ENCODE measurements around the gene ROMO1.

The ROMO1 gene

GRCh38 chr20:35737865-35738333 is 38.7 kb downstream of the ROMO1 start:
- POLR2A ChIA-PET, result no interaction called here
- CTCF ChIA-PET, result interaction anchor here (0.7 kb wide), 1 partner anchor 269 kb away, joined by 3 read pairs; no protein-coding TSS in a partner anchor
- TF ChIP-seq SP1 (IDR thresholded peaks at IDR 0.05), result no peak
- no peak for TF ChIP-seq FOXA1 (IDR thresholded peaks at IDR 0.05)
- 0 out of 2 replicates have a peak, but pooled peaks have one; percentile 24 for TF ChIP-seq ZNF384 (IDR thresholded peaks at IDR 0.05)
- TF ChIP-seq CTBP1 (IDR thresholded peaks at IDR 0.05; ENCODE audit: borderline replicate concordance), result no peak
- no peak for TF ChIP-seq FOXM1 (IDR thresholded peaks at IDR 0.05; ENCODE audit: borderline replicate concordance)
- no peak for DNase-seq (ENCODE audit: extremely low spot score)

DNA sequence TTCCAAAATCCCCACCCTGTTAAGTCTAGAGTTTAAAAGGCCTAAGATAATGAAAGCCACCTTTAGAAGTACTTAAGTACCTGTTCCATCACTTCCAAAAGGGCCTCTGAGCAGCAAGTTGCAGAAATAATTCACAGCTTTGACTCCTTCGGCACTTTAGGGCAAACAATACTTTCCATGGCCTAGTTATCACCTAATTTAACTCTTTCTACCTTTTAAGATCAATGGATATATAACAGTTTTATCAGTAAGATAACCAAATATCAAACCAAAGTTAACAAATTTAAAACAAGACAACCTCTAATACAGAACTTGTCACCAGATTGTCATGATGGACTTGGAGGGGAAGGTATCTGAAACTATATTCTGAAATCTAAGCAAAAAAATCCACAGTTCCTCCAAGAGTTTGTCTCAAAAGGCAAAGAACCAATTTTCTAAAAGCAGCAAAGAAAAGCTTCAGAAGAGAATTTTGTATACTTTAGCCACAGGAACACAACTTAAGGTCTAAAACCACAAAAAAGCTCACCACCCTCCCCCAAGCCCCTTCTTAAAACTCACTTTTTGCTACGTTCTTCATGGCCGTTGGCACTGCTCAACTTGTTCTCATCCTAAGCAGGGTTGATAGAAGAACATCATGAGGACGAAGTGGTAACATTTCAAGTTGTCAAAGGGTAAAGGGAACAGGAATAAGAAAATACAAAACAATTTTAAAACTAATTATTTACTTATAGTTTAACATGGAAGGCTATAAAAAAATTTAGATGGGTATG is 39.4 kb downstream of the ROMO1 start:
- ChIA-PET CTCF (no interaction called here), POLR2A (no interaction called here)
- TF ChIP-seq, protein P1, sequence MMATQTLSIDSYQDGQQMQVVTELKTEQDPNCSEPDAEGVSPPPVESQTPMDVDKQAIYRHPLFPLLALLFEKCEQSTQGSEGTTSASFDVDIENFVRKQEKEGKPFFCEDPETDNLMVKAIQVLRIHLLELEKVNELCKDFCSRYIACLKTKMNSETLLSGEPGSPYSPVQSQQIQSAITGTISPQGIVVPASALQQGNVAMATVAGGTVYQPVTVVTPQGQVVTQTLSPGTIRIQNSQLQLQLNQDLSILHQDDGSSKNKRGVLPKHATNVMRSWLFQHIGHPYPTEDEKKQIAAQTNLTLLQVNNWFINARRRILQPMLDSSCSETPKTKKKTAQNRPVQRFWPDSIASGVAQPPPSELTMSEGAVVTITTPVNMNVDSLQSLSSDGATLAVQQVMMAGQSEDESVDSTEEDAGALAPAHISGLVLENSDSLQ (IDR thresholded peaks at IDR 0.05), result no peak
- TF ChIP-seq NFRKB (IDR thresholded peaks at IDR 0.05) (no peak), FOXA1 (IDR thresholded peaks at IDR 0.05) (no peak), ELF4 (IDR thresholded peaks at IDR 0.05) (no peak), LEF1 (IDR thresholded peaks at IDR 0.05; ENCODE audit: borderline replicate concordance) (no peak), TARDBP (IDR thresholded peaks at IDR 0.05) (no peak), FOXK2 (IDR thresholded peaks at IDR 0.05) (no peak), CTBP1 (IDR thresholded peaks at IDR 0.05; ENCODE audit: borderline replicate concordance) (no peak)

DNA sequence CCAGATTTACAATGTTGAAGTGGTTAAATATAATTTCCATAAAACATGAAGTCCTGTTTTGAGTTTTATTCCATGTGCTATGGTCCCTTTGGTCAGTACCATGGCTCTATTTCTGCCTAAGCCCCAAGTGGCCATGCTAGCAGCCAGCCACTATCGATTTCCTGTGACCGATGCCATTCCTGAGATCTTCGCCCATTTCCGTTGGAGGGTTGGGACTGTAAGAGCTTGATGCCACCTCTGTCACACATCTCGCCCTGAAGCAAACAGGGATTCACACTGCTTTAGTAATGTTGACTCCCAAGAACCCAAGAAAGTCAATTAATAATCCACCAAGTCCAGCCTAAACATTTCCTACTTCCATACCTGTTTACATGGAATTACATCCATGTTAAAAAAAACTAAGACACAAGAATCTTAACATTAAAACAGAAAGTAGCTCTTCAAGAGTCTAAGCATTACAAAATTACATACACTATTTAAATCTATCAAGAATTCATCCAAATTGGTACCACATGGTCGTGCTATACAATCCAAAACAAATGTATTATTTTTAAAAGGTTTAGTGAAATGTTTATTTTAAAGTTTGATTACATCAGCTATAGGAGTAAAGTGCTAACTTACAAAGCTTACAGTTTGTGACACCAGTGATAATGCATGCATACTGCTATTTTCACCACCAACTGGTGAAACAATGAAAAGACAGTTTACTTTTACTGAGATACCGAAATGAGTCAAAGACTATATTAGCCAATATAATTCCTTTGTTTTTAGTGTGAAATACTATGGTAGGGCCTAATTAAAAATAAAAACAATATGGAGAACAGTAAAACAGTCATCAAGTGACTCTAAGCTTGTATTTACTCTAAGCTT is 40.3 kb downstream of the ROMO1 start:
- ChIA-PET POLR2A (interaction anchor here (0.6 kb wide), 1 partner anchor 32 kb away, joined by 3 read pairs; the partner anchor contains the start of gene PHF20), CTCF (interaction anchor here (1.0 kb wide), 1 partner anchor 39 kb away, joined by 3 read pairs; no protein-coding TSS in a partner anchor)
- TF ChIP-seq FOXK2 (IDR thresholded peaks at IDR 0.05) (no peak), BHLHE40 (IDR thresholded peaks at IDR 0.05; ENCODE audit: borderline replicate concordance) (no peak), L3MBTL2 (conservative IDR thresholded peaks at IDR 0.05) (no peak), SUZ12 (IDR thresholded peaks at IDR 0.05) (no peak), FOXM1 (IDR thresholded peaks at IDR 0.05; ENCODE audit: borderline replicate concordance) (no peak), ZNF384 (IDR thresholded peaks at IDR 0.05) (no peak), TARDBP (IDR thresholded peaks at IDR 0.05) (no peak), HDGF (IDR thresholded peaks at IDR 0.05; ENCODE audit: borderline replicate concordance) (no peak), SP1 (IDR thresholded peaks at IDR 0.05) (no peak), LEF1 (IDR thresholded peaks at IDR 0.05; ENCODE audit: borderline replicate concordance) (no peak), FOXA1 (IDR thresholded peaks at IDR 0.05) (no peak)
- TF ChIP-seq, protein P1 (IDR thresholded peaks at IDR 0.05), result no peak
- DNase-seq (ENCODE audit: extremely low spot score), result no peak

More for the DNA sequence above, 39.4 kb downstream of the ROMO1 start:
- no peak for DNase-seq (ENCODE audit: extremely low spot score)

- ChIA-PET POLR2A (interaction anchor here (0.6 to 3.7 kb wide), 64 partner anchors 9 to 629 kb away, joined by 3 to 53 read pairs (median 5); partner anchors contain the start of genes CEP250, CPNE1, ERGIC3 and PHF20), CTCF (interaction anchor here (0.5 to 0.6 kb wide), 2 partner anchors 76 to 397 kb away, joined by 3 to 4 read pairs; no protein-coding TSS in a partner anchor)
- peak; percentile 96 for DNase-seq (ENCODE audit: extremely low spot score)
- TF ChIP-seq, protein P1 (IDR thresholded peaks at IDR 0.05), result peak; percentile 100
- TF ChIP-seq FOXA1 (IDR thresholded peaks at IDR 0.05), result no peak
- peak; percentile 99 for TF ChIP-seq NFRKB (IDR thresholded peaks at IDR 0.05)
- peak; percentile 25; the same call in 1 of the 2 replicates for TF ChIP-seq FOXK2 (IDR thresholded peaks at IDR 0.05)
- TF ChIP-seq HDGF (IDR thresholded peaks at IDR 0.05; ENCODE audit: borderline replicate concordance), result 0 out of 2 replicates have a peak, but pooled peaks have one; percentile 30
- TF ChIP-seq ARNT (IDR thresholded peaks at IDR 0.05), result 0 out of 2 replicates have a peak, but pooled peaks have one; percentile 20
- TF ChIP-seq L3MBTL2 (conservative IDR thresholded peaks at IDR 0.05), result peak; percentile 84
- TF ChIP-seq SUZ12 (IDR thresholded peaks at IDR 0.05), result no peak
- no peak for TF ChIP-seq BHLHE40 (IDR thresholded peaks at IDR 0.05; ENCODE audit: borderline replicate concordance)
- peak; percentile 97 for TF ChIP-seq SP1 (IDR thresholded peaks at IDR 0.05)
- no peak for TF ChIP-seq LEF1 (IDR thresholded peaks at IDR 0.05; ENCODE audit: borderline replicate concordance)
- no peak for TF ChIP-seq TARDBP (IDR thresholded peaks at IDR 0.05)
- TF ChIP-seq ELF4 (IDR thresholded peaks at IDR 0.05), result peak; percentile 87
Observed at GRCh38 chr20:35741892-35742740, 42.9 kb downstream of the ROMO1 start, which contains the start of gene RBM39. RBM39 (minus strand) TSS chr20:35742260; CDS start chr20:35740874, 1,386 bp downstream.
